ENCODE results near the gene PACSIN2.
"Not testable (repeated sequence)": the region's sequence is repeated elsewhere in the genome, so short reads cannot be mapped to it uniquely, and the experiment has no call there.

PACSIN2 gene

DNA sequence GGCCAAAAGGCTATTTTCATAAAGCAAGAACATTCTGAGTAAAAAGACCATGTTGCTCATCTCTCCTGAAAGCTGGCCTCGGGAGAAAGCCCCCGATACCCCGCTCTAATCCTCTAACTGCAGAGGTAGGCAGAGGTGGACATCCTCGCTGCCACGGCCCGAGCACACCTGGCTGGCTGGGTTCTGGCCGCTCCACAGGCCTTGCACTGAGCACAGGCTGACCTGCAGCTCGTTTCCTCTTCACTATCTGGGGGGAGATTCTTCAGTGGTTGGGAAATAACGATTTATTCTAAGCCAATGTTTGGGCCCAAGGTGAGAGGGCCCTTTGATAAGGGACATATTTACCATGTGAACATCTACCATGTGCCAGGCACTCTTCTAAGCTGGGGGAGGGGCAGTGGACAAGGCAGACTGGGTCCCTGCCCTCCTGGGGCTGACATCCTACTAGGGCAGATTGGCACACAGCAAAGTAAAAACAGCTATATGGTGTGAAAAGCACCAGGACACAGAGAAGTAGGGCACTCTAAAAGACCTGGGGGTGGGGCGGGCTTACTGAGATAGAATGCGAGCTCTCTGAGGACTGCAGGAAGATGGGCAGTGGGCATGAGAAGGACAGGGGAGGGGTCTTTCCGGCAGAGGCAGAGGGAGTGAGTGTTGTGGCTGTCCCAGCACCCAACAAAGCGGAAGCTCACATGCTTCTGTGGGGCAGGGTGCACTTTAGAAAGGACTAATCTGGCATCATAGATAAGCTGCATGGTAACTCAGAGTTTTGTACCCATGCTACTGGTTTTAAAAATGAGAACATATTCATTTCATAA, 92.4 kb downstream of the PACSIN2 start:
- no peak for DNase-seq

DNA sequence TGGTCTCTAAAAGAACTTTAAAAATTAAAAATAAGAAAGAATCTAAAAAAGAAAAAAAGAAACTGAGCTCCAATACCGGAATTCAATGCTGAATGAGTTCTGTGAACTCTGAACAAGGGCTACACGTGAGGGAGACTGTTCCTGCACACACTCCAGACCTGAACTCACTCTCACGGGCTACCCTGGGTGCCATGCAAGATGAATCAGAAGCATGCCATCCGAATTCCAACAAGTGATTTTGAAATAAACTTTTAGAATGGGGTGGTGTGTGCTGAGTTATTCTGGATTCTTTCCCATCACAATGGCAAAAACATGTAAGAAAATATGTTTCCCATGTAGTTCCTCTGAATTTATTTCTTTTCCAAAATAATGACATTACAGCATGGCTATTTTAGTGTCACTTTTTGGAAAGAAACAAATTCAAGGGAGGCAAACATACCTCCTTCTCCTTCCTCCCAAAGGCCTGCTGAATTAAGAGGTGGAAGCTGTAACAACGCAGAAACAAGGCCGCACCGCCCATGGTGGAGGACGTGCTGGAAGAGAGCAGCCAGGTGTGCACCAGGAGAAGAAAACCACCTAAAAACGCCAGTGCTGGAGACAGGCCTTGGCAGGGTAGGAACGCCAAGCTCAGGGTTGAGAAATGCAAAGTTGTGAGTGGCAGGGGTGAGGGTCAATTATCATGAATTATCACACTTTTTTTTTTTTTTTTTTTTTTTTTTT, 94.7 kb downstream of the PACSIN2 start:
- no peak for DNase-seq

- no peak for DNase-seq
These were observed 95.8 kb downstream of the PACSIN2 start for GRCh38 chr22:42919199-42919598.

DNA sequence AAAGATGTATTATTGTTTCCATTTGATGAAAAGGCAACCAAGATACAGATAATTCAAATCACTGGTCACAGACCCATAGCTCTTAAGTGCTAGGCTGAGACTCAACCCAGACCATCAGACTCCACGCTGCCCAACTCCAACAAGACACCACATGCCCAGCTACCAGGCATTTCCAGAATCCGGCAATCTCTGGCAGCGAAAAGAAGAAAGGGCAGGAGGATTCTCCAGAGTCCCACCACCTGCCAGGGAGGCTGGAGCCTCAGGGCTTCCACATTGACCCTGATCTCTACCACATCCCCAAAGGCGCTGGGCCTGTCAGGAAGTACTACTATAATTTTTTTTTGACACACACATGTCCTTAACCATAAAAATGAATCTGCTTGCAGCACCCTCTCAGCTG, 96.4 kb downstream of the PACSIN2 start:
- no peak for DNase-seq

DNA sequence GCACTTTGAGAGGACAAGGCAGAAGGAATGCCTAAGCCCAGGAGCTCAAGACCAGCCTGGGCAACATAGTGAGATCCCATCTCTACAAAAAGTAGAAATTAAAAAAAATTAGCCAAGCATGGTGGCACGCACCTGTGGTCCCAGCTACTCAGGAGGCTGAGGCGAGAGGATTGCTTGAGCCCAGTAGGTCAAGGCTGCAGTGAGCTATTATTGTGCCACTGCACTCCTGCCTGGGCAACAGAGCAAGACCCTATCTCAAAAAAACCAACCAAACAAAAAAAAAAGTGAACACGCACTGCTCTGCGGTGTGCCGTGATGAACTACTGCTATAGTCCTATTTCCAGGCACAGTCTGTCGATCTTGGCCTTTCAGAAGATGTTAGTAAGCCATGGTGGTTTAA, 97.6 kb downstream of the PACSIN2 start:
- DNase-seq: not testable (repeated sequence)

DNA sequence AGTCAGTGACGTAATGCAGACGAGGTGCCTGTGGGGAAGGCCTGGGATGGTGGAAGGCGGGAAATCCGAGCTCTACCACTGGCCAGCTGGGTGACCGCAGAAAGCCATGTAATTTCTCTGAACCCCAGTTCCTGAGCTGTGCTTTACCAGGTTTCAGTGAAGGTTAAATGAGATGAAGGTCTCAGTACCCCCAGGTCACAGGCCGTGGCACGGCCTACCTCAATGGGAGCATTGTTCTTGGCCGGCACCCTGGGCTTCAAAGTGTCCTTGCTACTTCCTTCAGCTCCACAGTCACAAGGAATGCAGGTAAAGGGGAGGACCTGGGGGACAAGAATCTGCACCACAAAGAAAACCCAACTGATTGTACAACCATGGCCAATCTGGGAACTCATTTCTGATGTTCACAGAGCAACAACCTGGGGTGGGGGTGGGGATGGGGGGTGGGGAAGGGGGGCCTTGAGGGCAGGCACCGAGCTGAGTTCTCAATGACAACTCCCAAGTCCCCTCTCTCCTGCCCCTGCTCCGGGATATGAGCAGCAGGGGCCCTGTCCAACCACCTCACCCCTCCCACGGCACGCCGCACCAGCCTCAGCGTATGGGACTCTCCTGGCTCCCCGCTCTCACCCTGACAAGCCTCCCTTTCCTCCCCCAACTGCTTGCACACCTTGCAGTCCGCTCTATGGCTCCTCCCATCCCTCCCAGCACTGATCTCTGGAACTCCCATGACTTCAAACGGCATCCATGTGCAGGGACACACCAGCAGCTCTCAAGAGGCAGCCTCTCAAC, 98.8 kb downstream of the PACSIN2 start:
- DNase-seq: no peak

- DNase-seq: no peak
These were observed 100.4 kb downstream of the PACSIN2 start for GRCh38 chr22:42914511-42915076.

GRCh38 chr22:42913874-42914510, 101.0 kb downstream of the PACSIN2 start:
- DNase-seq: no peak

DNA sequence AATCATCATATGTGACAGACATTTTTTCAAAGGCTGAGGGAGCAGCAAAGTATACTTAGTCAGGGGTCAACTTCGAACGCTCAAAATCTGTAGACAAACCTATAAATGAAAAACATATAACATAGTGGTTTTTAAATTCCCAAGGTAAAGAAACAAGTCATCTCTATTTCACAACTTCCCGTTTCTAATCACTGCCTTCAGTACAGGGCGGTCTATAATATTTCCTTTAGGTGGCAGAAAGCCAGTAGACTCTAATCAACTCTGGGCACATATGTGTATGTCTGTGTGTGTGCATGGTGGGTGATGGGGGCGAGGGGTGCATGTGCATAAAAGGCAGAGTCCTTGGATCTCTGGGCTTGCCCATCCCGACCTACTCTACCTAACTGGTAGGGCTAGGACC, 102.9 kb downstream of the PACSIN2 start:
- DNase-seq: no peak

DNA sequence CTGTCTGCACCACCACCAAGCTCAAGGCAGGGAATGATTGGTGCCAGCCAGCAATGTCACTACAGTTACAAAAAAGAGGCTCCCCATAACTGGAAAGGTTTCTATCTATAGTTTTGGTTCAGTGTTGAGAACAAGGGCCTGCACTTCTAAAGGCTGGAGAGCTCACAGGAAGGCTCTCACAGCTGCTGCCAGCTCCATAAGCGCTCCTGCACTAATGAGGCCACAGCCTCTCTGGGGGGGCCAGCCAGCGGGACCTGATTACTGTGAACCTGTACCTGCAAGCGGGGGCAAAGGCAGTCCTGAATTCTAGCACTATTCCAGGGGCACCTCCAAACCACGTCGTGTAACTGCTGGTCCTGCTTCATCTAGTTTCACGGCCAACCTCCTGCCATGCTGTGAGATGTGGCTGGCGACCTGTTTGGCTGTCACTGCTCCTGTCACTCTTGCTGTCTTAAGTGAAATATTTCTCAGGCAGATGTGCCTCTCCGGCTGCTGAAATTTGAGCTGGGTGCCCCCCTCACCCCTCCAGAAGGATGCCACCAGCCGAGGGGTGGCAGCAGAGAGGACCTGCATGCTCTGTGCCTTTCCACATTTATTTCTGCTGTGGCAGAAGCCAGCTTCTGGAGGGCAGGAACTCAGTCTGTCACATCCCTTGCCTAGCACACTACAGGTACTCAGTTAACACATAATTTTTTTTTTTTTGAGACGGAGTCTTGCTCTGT, 104.6 kb downstream of the PACSIN2 start:
- no peak for DNase-seq

DNA sequence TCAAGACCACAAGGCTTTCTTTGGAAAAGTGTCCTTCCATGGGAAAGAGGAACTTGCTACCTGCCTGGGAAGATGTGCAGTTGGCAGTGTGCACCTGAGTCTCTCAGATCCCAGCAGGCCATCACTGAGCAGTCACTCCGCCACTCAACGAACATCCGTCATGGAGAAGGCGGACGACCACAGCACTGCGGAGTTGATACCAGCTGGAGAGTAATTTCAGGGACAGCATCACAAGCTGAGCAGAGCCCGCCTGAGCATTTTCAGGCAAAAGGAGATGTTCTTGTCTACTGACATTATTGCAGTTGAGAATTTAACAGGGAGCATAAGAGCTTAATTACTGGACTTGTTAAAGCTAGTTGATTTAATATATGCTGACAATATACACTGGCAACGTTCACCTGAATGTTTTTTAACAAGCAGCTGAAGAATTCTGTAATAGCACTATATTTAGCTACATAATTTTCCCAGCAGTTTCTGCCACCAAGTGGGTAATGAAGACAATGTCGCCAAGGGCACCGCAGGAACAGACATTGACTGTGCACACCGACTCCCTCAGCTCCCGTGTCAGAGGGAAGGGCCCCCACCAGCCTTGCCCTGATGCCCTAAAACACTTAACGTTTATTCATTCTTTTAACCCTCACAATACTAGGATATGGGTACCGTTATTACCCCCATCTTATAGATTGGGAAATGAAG, 105.4 kb downstream of the PACSIN2 start:
- no peak for DNase-seq

DNA sequence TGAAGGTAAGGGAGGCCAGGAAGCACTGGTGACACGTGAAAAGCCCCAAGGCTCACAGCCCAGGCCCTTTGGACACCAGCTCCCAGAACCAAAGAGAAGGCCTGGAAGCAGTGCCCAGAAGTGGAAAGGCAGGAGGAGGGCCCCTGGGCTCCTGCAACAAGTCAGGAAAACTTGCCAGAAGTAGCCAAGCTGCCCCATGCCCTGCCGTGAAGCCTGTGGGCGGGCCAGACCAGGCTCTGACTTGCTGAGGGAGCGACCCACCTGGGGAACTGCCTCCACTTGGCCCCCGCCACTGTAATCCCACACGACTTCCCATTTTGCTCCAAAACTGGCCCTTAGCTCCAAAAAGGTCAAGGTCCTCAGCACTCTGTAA, 106.6 kb downstream of the PACSIN2 start:
- DNase-seq: no peak

- DNase-seq: no peak
These were observed 107.3 kb downstream of the PACSIN2 start for GRCh38 chr22:42907404-42908373.

DNA sequence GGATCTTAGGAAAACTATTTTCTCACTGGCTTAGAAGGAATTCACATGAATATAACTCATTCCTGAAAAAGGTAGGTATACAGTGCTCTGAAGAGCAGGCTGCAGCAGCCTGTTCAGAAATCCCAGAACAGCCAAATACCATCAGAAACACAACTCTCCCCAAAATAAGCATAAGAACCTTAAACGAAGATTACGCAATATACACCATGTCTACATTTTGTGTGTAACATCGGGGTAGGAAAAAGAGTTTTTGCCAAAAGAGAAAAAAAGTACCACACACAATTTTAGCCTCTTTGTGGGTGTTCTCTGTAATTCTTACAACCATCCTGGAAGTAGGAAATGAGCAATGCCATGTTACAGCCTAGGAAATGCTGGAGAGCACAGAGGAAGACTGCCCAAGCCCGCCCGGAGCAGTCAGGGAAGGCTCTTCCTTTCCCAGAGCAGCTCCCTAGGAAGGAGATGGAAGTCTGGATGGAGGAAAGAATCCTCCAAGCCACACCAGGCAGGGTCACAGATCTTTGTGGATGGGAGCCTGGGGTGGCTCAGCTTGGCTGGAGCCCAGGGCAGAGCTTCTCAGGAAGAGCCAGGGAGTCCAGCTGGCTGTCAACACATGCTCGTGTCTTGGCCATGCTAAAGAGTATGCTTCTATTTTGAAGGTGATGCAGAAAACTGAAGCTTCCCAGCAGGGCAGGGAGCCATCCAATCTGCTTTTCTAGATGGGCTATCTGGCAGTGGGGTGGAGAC, 108.2 kb downstream of the PACSIN2 start:
- no peak for DNase-seq

DNA sequence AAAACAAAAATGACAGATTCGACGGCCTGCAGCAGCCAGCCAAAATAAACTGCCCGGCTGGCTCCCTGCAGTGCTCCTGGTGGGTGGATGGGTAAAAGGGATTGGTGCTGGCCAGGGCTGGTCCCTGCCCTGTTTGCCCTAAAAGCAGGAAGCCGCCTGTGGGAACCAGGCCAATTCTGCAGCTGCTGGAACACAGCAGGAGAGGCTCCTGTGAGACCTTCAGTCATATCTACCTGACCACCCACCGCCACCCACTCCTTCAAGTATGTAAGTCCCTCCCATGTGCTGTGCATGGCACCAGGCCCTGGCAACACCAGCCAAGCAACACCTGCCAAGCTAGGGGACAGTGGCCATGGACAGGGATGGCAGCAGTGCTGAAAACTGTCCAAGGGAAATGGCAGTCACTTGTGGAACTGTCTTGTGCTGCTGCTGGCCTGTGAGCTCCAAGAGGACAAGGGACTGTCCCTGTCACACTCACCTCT, 109.2 kb downstream of the PACSIN2 start:
- no peak for DNase-seq

DNA sequence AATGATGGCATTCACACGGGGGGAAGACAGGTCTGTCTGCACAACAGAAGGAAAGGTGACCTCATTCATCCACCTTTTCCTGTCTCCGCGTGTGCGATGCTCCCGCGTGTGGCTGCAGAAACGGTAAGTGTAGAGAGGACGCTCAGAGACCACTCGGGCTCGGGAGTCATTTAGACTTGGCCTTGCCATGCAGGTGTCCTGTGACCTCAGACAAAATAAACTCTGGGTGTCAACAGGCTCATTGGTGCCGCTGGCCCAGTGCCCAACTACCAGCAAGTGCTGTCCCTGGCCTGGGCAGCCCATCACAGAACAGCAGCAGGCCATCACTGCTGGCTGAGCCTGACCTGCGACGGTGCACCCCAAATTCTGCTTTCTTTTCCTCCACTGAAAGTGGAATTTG, 109.7 kb downstream of the PACSIN2 start:
- no peak for DNase-seq

GRCh38 chr22:42904050-42904449, 110.9 kb downstream of the PACSIN2 start:
- DNase-seq: no peak

DNA sequence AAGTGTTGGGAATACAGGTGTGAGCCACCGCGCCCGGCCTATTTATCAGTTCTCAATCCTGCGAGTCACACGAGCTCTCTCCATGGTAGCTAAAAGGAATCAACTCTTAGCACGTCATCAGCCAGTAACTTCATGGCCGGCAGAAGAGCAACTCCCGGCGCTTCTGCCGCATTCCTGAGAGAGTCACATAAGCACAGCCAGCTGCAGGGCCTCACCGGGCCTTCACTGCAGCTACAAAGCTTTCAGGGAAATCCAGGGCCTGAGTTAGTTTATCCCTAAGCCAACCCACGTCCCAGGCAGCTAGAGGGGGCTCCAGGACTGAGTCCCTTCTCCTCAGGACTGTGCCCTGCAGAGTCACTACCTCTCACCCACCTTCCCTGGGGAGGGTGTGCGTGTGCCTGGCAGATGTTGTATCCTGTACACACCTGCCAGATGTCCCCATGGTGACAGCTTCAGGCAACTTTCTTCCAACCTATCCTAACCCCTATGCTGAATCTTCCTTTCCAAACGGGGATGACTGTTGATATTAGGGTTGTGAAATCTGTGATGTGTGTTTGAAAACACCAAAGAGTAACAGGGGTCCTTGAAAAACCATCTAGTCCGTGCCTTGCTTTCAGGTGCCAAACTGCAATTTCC, 112.0 kb downstream of the PACSIN2 start:
- DNase-seq: no peak

All from DMS 273 treated with DMSO at 0.1 percent for 48 hours (cell line).